Skeletal muscle satellite cell (primary cell): ENCODE data around the gene SEL1L2.

Experiments used
- H3K27me3 ChIP-seq: 2 replicates; pipeline ENCODE4 v1.7.0; 2013; ENCODE audit warnings: low read length; ENCODE audit not compliant: control insufficient read depth, insufficient read depth
- H3K36me3 ChIP-seq: 2 replicates; pipeline ENCODE4 v1.7.0; 2013; ENCODE audit warnings: mild to moderate bottlenecking, control low read depth, low read length; ENCODE audit not compliant: insufficient read depth
- H3K4me1 ChIP-seq: 2 replicates; pipeline ENCODE4 v1.7.0; 2013; ENCODE audit warnings: low read length; ENCODE audit not compliant: control insufficient read depth, insufficient read depth
- H3K4me2 ChIP-seq: 2 replicates; pipeline ENCODE4 v1.7.0; 2013; ENCODE audit warnings: mild to moderate bottlenecking, low read length
- H3K4me3 ChIP-seq: 2 replicates; pipeline ENCODE4 v1.7.0; 2013; ENCODE audit warnings: low read length
- H3K9ac ChIP-seq: 2 replicates; pipeline ENCODE4 v1.7.0; 2013; ENCODE audit warnings: mild to moderate bottlenecking, low read depth, low read length, moderate library complexity
- H3K9me3 ChIP-seq: replicated peaks from 2 replicates; pipeline ENCODE4 v1.7.0; 2013; ENCODE audit warnings: mild to moderate bottlenecking, control low read depth, low read length

SEL1L2 gene

GRCh38 chr20:13891575-13891974, 98.8 kb downstream of the SEL1L2 start:
- no peaks in the 10 kb centered on the region for H3K9me3 ChIP-seq
- H3K9ac ChIP-seq, result no peak overlapping the region
- H3K4me2 ChIP-seq, result no peak overlapping the region
- H3K4me1 ChIP-seq, result no peaks in the 10 kb centered on the region
- no peaks in the 10 kb centered on the region for H3K27me3 ChIP-seq
- H3K4me3 ChIP-seq, result no peak overlapping the region
- H3K36me3 ChIP-seq, result no peaks in the 10 kb centered on the region

- H3K4me1 ChIP-seq, result no peaks in the 10 kb centered on the region
- H3K36me3 ChIP-seq, result no peaks in the 10 kb centered on the region
- H3K9me3 ChIP-seq, result no peaks in the 10 kb centered on the region
- no peak overlapping the region for H3K4me2 ChIP-seq
- no peaks in the 10 kb centered on the region for H3K27me3 ChIP-seq
- no peak overlapping the region for H3K9ac ChIP-seq
- H3K4me3 ChIP-seq, result no peak overlapping the region
These were observed 105.6 kb downstream of the SEL1L2 start for GRCh38 chr20:13884803-13885202.

- Histone ChIP-seq H3K9me3 (no peaks in the 10 kb centered on the region), H3K9ac (no peak overlapping the region), H3K4me1 (no peaks in the 10 kb centered on the region), H3K36me3 (no peaks in the 10 kb centered on the region), H3K27me3 (no peaks in the 10 kb centered on the region), H3K4me3 (no peak overlapping the region), H3K4me2 (no peak overlapping the region)
These were observed 107.0 kb downstream of the SEL1L2 start for GRCh38 chr20:13883425-13883824.

- no peaks in the 10 kb centered on the region for H3K4me1 ChIP-seq
- no peaks in the 10 kb centered on the region for H3K36me3 ChIP-seq
- no peak overlapping the region for H3K4me2 ChIP-seq
- no peaks in the 10 kb centered on the region for H3K27me3 ChIP-seq
- no peak overlapping the region for H3K9ac ChIP-seq
- no peaks in the 10 kb centered on the region for H3K9me3 ChIP-seq
- no peak overlapping the region for H3K4me3 ChIP-seq
These were observed 111.8 kb downstream of the SEL1L2 start for GRCh38 chr20:13878566-13878965.

GRCh38 chr20:13877793-13878192, 112.6 kb downstream of the SEL1L2 start:
- Histone ChIP-seq H3K4me2 (no peak overlapping the region), H3K4me3 (no peak overlapping the region), H3K4me1 (no peaks in the 10 kb centered on the region), H3K9me3 (no peaks in the 10 kb centered on the region), H3K36me3 (no peaks in the 10 kb centered on the region), H3K27me3 (no peaks in the 10 kb centered on the region), H3K9ac (no peak overlapping the region)

GRCh38 chr20:13875265-13875811, 115.1 kb downstream of the SEL1L2 start:
- no peaks in the 10 kb centered on the region for H3K27me3 ChIP-seq
- H3K4me3 ChIP-seq, result no peak overlapping the region
- no peak overlapping the region for H3K4me2 ChIP-seq
- H3K9me3 ChIP-seq, result no peaks in the 10 kb centered on the region
- no peaks in the 10 kb centered on the region for H3K36me3 ChIP-seq
- H3K9ac ChIP-seq, result no peak overlapping the region
- no peaks in the 10 kb centered on the region for H3K4me1 ChIP-seq

GRCh38 chr20:13874394-13875157, 115.8 kb downstream of the SEL1L2 start:
- Histone ChIP-seq H3K4me1 (no peaks in the 10 kb centered on the region), H3K4me2 (no peak overlapping the region), H3K4me3 (no peak overlapping the region), H3K36me3 (no peaks in the 10 kb centered on the region), H3K9ac (no peak overlapping the region), H3K27me3 (no peaks in the 10 kb centered on the region), H3K9me3 (no peaks in the 10 kb centered on the region)

GRCh38 chr20:13873831-13874230, 116.6 kb downstream of the SEL1L2 start:
- no peaks in the 10 kb centered on the region for H3K36me3 ChIP-seq
- H3K9ac ChIP-seq, result no peak overlapping the region
- H3K4me1 ChIP-seq, result no peaks in the 10 kb centered on the region
- H3K4me2 ChIP-seq, result no peak overlapping the region
- no peaks in the 10 kb centered on the region for H3K9me3 ChIP-seq
- no peaks in the 10 kb centered on the region for H3K27me3 ChIP-seq
- no peak overlapping the region for H3K4me3 ChIP-seq

- H3K4me3 ChIP-seq, result no peak overlapping the region
- no peaks in the 10 kb centered on the region for H3K36me3 ChIP-seq
- peaks cover 10% of the 10 kb centered on the region for H3K4me1 ChIP-seq
- no peaks in the 10 kb centered on the region for H3K27me3 ChIP-seq
- no peak overlapping the region for H3K9ac ChIP-seq
- H3K9me3 ChIP-seq, result no peaks in the 10 kb centered on the region
- no peak overlapping the region for H3K4me2 ChIP-seq
These were observed 120.2 kb downstream of the SEL1L2 start for GRCh38 chr20:13870170-13870748.

- Histone ChIP-seq H3K9ac (no peak overlapping the region), H3K4me2 (no peak overlapping the region), H3K36me3 (no peaks in the 10 kb centered on the region), H3K27me3 (no peaks in the 10 kb centered on the region), H3K4me3 (no peak overlapping the region), H3K4me1 (peaks cover 10% of the 10 kb centered on the region), H3K9me3 (no peaks in the 10 kb centered on the region)
These were observed 122.1 kb downstream of the SEL1L2 start for GRCh38 chr20:13868331-13868730.

GRCh38 chr20:13865791-13866351, 124.5 kb downstream of the SEL1L2 start:
- H3K4me3 ChIP-seq, result no peak overlapping the region
- peaks cover 10% of the 10 kb centered on the region for H3K4me1 ChIP-seq
- H3K4me2 ChIP-seq, result no peak overlapping the region
- no peak overlapping the region for H3K9ac ChIP-seq
- no peaks in the 10 kb centered on the region for H3K27me3 ChIP-seq
- no peaks in the 10 kb centered on the region for H3K36me3 ChIP-seq
- no peaks in the 10 kb centered on the region for H3K9me3 ChIP-seq
